Trophoblast cell (in vitro differentiated cells and primary cell): Measurements from ENCODE around the gene GDE1.

ENCODE experiments used
- DNase-seq, 2 donors: peaks; one replicate each; pipeline ENCODE4 v3.0.0-alpha.2; 2016
- H2AFZ ChIP-seq: 2 replicates; pipeline ENCODE4 v1.6.1; 2013; ENCODE audit warnings: low read length, moderate library complexity, mild to moderate bottlenecking; ENCODE audit not compliant: insufficient read depth, poor library complexity
- H2AK5ac ChIP-seq: 2 replicates; pipeline ENCODE4 v1.6.1; 2013; ENCODE audit warnings: mild to moderate bottlenecking, low read length
- H2BK120ac ChIP-seq: 2 replicates; pipeline ENCODE4 v1.6.1; 2013; ENCODE audit warnings: low read length, mild to moderate bottlenecking, moderate library complexity; ENCODE audit not compliant: insufficient read depth, poor library complexity
- H2BK12ac ChIP-seq: 2 replicates; pipeline ENCODE4 v1.6.1; 2013; ENCODE audit warnings: mild to moderate bottlenecking, low read length, moderate library complexity
- H2BK5ac ChIP-seq: 2 replicates; pipeline ENCODE4 v1.6.1; 2013; ENCODE audit warnings: low read length, low read depth, moderate library complexity, mild to moderate bottlenecking; ENCODE audit not compliant: poor library complexity
- H3K14ac ChIP-seq: 2 replicates; pipeline ENCODE4 v1.6.1; 2013; ENCODE audit warnings: mild to moderate bottlenecking, low read length
- H3K18ac ChIP-seq: 2 replicates; pipeline ENCODE4 v1.6.1; 2013; ENCODE audit warnings: mild to moderate bottlenecking, low read length
- H3K23ac ChIP-seq: 2 replicates; pipeline ENCODE4 v1.6.1; 2013; ENCODE audit warnings: low read length
- H3K27ac ChIP-seq: 2 replicates; pipeline ENCODE4 v1.5.1; 2013; ENCODE audit warnings: low read depth, mild to moderate bottlenecking, inconsistent platforms, low read length, moderate library complexity
- H3K27me3 ChIP-seq: 2 replicates; pipeline ENCODE4 v1.6.1; 2013; ENCODE audit warnings: inconsistent platforms, mild to moderate bottlenecking, low read length, moderate library complexity; ENCODE audit not compliant: insufficient read depth
- H3K36me3 ChIP-seq, 2 experiments: 1 replicate in 1 of 2; 2 replicates in 1 of 2; pipeline ENCODE4 v1.6.1; 2013; ENCODE audit warnings: low read length in 2 of 2, mild to moderate bottlenecking in 2 of 2, moderate library complexity in 1 of 2; ENCODE audit not compliant: insufficient read depth in 2 of 2, control insufficient read depth in 1 of 2
- H3K4ac ChIP-seq: 2 replicates; pipeline ENCODE4 v1.6.1; 2013; ENCODE audit warnings: low read depth, mild to moderate bottlenecking, low read length, moderate library complexity
- H3K4me1 ChIP-seq, 2 experiments: 1 replicate in 1 of 2; 2 replicates in 1 of 2; pipeline ENCODE4 v1.6.1; 2013; ENCODE audit warnings: low read length in 2 of 2, mild to moderate bottlenecking in 2 of 2, moderate library complexity in 1 of 2; ENCODE audit not compliant: insufficient read depth in 2 of 2, control insufficient read depth in 1 of 2
- H3K4me2 ChIP-seq: 2 replicates; pipeline ENCODE4 v1.6.1; 2013; ENCODE audit warnings: inconsistent platforms, mild to moderate bottlenecking, low read length, moderate library complexity
- H3K4me3 ChIP-seq: 2 replicates; pipeline ENCODE4 v1.5.1; 2013; ENCODE audit warnings: mild to moderate bottlenecking, low read depth, low read length, inconsistent platforms
- H3K79me1 ChIP-seq: one replicate; pipeline ENCODE4 v1.6.1; 2013; ENCODE audit warnings: low read length
- H3K79me2 ChIP-seq: 2 replicates; pipeline ENCODE4 v1.6.1; 2013; ENCODE audit warnings: low read length, mild to moderate bottlenecking; ENCODE audit not compliant: control insufficient read depth, insufficient read depth, poor library complexity
- H3K9ac ChIP-seq: 2 replicates; pipeline ENCODE4 v1.6.1; 2013; ENCODE audit warnings: mild to moderate bottlenecking, low read length
- H3K9me3 ChIP-seq: 2 replicates; pipeline ENCODE4 v1.6.1; 2013; ENCODE audit warnings: low read depth, mild to moderate bottlenecking, control low read depth, inconsistent platforms, low read length; ENCODE audit not compliant: insufficient read depth
- H4K12ac ChIP-seq: 2 replicates; pipeline ENCODE4 v1.6.1; 2013; ENCODE audit warnings: low read depth, mild to moderate bottlenecking, low read length, moderate library complexity
- H4K8ac ChIP-seq: 2 replicates; pipeline ENCODE4 v1.6.1; 2013; ENCODE audit warnings: low read depth, mild to moderate bottlenecking, low read length, moderate library complexity
- H4K91ac ChIP-seq: one replicate; pipeline ENCODE4 v1.6.1; 2013; ENCODE audit warnings: low read depth, mild to moderate bottlenecking, low read length, moderate library complexity
- WGBS: extraction: QIAGEN DNeasy Blood & Tissue Kit; methylation state at CpG from one replicate; pipeline ENCODE4 v1.1.7; 2013; ENCODE audit warnings: missing lambda C conversion rate; ENCODE audit not compliant: insufficient read length, insufficient coverage; ENCODE audit errors: extremely low coverage; 5-methylcytosine and 5-hydroxymethylcytosine counted together

The GDE1 gene

DNA sequence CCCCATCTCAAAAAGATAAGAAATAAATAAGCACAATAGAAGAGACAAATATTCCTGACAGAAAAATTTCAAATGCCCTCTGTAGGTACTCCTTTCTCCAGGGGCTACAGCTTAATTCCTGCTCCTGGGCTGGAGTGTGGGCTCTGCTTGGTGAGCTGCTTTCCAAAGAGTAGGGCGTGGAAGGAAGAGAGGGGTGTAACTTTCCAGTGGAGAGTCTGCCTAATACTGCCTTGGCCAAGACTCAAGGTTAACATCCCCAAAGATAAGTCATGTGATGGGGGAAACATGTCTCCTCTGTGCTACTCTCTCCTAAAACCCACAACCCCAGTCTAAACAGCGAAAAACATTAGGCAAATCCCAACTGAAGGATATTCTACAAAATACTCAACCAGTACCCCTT, 61.5 kb downstream of the GDE1 start:
- Histone ChIP-seq H2AFZ (no peak overlapping the region), H3K18ac (no peak overlapping the region), H2BK12ac (no peak overlapping the region), H3K4me1 (peaks cover 10% of the 10 kb centered on the region in 2 experiments), H3K4ac (no peak overlapping the region), H3K4me3 (no peak overlapping the region), H3K36me3 (no peaks in the 10 kb centered on the region), H3K14ac (no peak overlapping the region), H2BK5ac (no peak overlapping the region), H3K4me2 (no peak overlapping the region), H4K12ac (no peak overlapping the region), H3K23ac (no peak overlapping the region), H4K91ac (no peak overlapping the region), H3K27me3 (no peaks in the 10 kb centered on the region), H2AK5ac (no peak overlapping the region), H3K79me1 (no peaks in the 10 kb centered on the region), H3K9ac (no peak overlapping the region), H3K27ac (no peak overlapping the region), H3K9me3 (no peaks in the 10 kb centered on the region), H3K79me2 (no peaks in the 10 kb centered on the region), H4K8ac (no peak overlapping the region), H2BK120ac (no peak overlapping the region)
- no CpG with 5 or more reads among the region's 2 CpGs for WGBS
- DNase-seq = no peak

DNA sequence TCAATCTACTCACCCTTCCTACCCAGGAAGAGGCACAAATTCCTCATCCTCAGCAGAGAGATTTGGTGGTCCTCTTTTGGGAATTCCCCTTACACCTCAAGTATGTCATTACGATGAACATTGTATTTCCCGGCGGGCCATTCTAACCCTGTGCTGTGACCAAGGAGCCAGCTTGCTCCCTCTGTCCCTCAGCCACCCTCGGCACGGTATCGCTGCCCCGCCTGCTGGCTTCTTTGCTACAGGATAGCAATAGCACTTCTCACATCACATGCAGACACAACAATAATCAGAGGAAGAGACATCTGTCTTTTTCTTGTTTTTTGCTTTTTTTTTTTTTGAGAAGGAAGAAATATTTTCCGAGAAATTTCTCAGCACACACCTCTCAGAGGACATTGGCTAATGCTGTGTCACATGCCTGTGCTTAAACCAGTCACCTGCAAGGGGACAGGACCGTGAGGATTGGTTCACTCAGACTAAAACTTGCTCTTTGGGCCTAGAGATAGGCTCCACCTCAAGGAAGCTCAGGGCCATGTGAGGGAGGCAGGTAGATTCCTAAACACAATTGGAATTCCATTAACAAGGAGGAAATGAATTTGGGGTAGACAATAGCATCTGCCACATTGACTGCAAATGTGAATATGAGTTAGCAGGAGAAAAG, 63.0 kb downstream of the GDE1 start:
- H2AK5ac ChIP-seq = no peak overlapping the region
- no CpG with 5 or more reads among the region's 9 CpGs for WGBS
- no peaks in the 10 kb centered on the region for H3K79me1 ChIP-seq
- H4K91ac ChIP-seq = no peak overlapping the region
- H2BK120ac ChIP-seq = no peak overlapping the region
- no peaks in the 10 kb centered on the region for H3K9me3 ChIP-seq
- no peak overlapping the region for H4K12ac ChIP-seq
- no peak overlapping the region for H2BK5ac ChIP-seq
- H3K9ac ChIP-seq = no peak overlapping the region
- H3K4me2 ChIP-seq = no peak overlapping the region
- H3K4ac ChIP-seq = no peak overlapping the region
- no peaks in the 10 kb centered on the region for H3K36me3 ChIP-seq
- DNase-seq = no peak
- no peak overlapping the region for H2BK12ac ChIP-seq
- H3K79me2 ChIP-seq = no peaks in the 10 kb centered on the region
- H2AFZ ChIP-seq = no peak overlapping the region
- H4K8ac ChIP-seq = no peak overlapping the region
- H3K18ac ChIP-seq = no peak overlapping the region
- peaks cover 5% of the 10 kb centered on the region in 2 experiments for H3K4me1 ChIP-seq
- H3K27me3 ChIP-seq = no peaks in the 10 kb centered on the region
- H3K23ac ChIP-seq = no peak overlapping the region
- no peak overlapping the region for H3K27ac ChIP-seq
- no peak overlapping the region for H3K14ac ChIP-seq
- H3K4me3 ChIP-seq = no peak overlapping the region
